Breast epithelium (tissue), 3 donors: ENCODE data around the gene CTIF.

Experiments
- POLR2A ChIP-seq: fragments of 450-650 bp; IDR thresholded peaks from one replicate; pipeline ENCODE4 v1.6.1; 2016; ENCODE audit warnings: antibody characterized with exemption, mild to moderate bottlenecking, moderate library complexity
- POLR2AphosphoS5 ChIP-seq, 3 donors: sonication (generic); formaldehyde crosslinking; IDR thresholded peaks; one replicate each; pipeline ENCODE4 v1.6.1; 2017; ENCODE audit warnings: antibody characterized with exemption in 3 of 3
- TF ChIP-seq, protein P1 (sequence below), 3 donors: fragments of 450-650 bp; IDR thresholded peaks; one replicate each; pipeline ENCODE4 v1.5.1; 2016 to 2017; ENCODE audit warnings: antibody characterized with exemption in 3 of 3, mild to moderate bottlenecking in 3 of 3, moderate library complexity in 3 of 3

DNA sequence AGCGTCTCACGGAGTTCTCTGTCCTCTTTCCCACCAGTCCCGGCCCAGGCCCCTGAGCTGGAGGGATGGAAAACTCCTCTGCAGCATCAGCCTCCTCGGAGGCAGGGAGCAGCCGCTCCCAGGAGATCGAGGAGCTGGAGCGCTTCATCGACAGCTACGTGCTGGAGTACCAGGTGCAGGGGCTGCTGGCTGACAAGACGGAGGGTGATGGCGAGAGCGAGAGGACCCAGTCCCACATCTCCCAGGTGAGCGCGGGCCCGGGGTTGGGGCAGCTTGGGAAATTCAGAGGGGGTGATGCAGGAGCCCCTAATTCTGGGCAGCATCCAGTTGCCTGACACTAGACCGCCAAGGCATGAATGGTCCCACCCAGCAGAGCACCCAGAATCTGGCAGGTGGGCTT is 80.7 kb downstream of the CTIF start:
- TF ChIP-seq, protein P1, sequence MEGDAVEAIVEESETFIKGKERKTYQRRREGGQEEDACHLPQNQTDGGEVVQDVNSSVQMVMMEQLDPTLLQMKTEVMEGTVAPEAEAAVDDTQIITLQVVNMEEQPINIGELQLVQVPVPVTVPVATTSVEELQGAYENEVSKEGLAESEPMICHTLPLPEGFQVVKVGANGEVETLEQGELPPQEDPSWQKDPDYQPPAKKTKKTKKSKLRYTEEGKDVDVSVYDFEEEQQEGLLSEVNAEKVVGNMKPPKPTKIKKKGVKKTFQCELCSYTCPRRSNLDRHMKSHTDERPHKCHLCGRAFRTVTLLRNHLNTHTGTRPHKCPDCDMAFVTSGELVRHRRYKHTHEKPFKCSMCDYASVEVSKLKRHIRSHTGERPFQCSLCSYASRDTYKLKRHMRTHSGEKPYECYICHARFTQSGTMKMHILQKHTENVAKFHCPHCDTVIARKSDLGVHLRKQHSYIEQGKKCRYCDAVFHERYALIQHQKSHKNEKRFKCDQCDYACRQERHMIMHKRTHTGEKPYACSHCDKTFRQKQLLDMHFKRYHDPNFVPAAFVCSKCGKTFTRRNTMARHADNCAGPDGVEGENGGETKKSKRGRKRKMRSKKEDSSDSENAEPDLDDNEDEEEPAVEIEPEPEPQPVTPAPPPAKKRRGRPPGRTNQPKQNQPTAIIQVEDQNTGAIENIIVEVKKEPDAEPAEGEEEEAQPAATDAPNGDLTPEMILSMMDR (IDR thresholded peaks at IDR 0.05), result no peak
- TF ChIP-seq POLR2AphosphoS5 (IDR thresholded peaks at IDR 0.05) (no peak), POLR2A (no peak)
